SK-N-SH (cell line): ENCODE measurements around the gene CORO1A. TPM values are rescaled to one million over a fixed set of nuclear protein-coding genes. Genes with fewer than 3 reads are reported as not detected.
"Not testable (repeated sequence)": the region's sequence is repeated elsewhere in the genome, so short reads cannot be mapped to it uniquely, and the experiment has no call there.

Experiments used
- CTCF ChIA-PET: fragments of 300-600, 350-600 bp; formaldehyde crosslinking; extraction: SDS; loops from one replicate; lab custom pipeline; 2021; lab: Yijun Ruan, JAX
- POLR2A ChIA-PET: fragments of 350-600 bp; sonication (Branson Sonifier 250); formaldehyde crosslinking; extraction: SDS; loops from one replicate; lab custom pipeline; 2020; ENCODE audit warnings: antibody characterized with exemption, inconsistent platforms; lab: Yijun Ruan, JAX
- DNase-seq: peaks from one replicate; pipeline ENCODE4 v3.0.0; 2012
- H2AFZ ChIP-seq: fragments of 200-600 bp; sonication (generic); 2 replicates; pipeline ENCODE4 v1.8.1; 2016; ENCODE audit warnings: antibody characterized with exemption, mild to moderate bottlenecking, low read depth
- H3F3A ChIP-seq: fragments of 200-600 bp; sonication (generic); replicated peaks from 2 replicates; pipeline ENCODE3; 2016; ENCODE audit warnings: antibody characterized with exemption, mild to moderate bottlenecking; ENCODE audit not compliant: insufficient read depth
- H3K27ac ChIP-seq, 2 experiments: fragments of 200-500 bp in 1 of 2; fragments of 200-600 bp in 1 of 2; sonication (Bioruptor generic) in 1 of 2; sonication (generic), shearing (Covaris generic) in 1 of 2; 2 replicates each; pipeline versions ENCODE4 v1.5.1 to v1.6.1; 2014 to 2016; ENCODE audit warnings: low read depth in 2 of 2, inconsistent platforms in 1 of 2, low read length in 1 of 2, mild to moderate bottlenecking in 1 of 2, mixed read lengths in 1 of 2
- H3K27me3 ChIP-seq: fragments of 200-600 bp; sonication (generic), shearing (Covaris generic); 2 replicates; pipeline ENCODE4 v1.6.1; 2016; ENCODE audit warnings: mixed run types; ENCODE audit not compliant: insufficient read depth
- H3K36me3 ChIP-seq, 2 experiments: fragments of 200-500 bp in 1 of 2; fragments of 200-600 bp in 1 of 2; sonication (Bioruptor generic) in 1 of 2; sonication (generic) in 1 of 2; replicated peaks in 1 of 2; 2 replicates each; pipeline versions ENCODE3 to v1.5.1; 2014 to 2016; ENCODE audit warnings: low read length in 1 of 2, mild to moderate bottlenecking in 1 of 2; ENCODE audit not compliant: insufficient read depth in 2 of 2, control insufficient read depth in 1 of 2
- H3K4me1 ChIP-seq, 2 experiments: fragments of 200-500 bp in 1 of 2; fragments of 200-600 bp in 1 of 2; sonication (Bioruptor generic) in 1 of 2; sonication (generic), shearing (Covaris generic) in 1 of 2; 2 replicates each; pipeline versions ENCODE4 v1.5.1 to v1.6.1; 2014 to 2016; ENCODE audit warnings: low read depth in 1 of 2, low read length in 1 of 2, mixed run types in 1 of 2; ENCODE audit not compliant: insufficient read depth in 2 of 2, control insufficient read depth in 1 of 2
- H3K4me2 ChIP-seq: fragments of 200-600 bp; sonication (generic), shearing (Covaris generic); 2 replicates; pipeline ENCODE4 v1.6.1; 2017; ENCODE audit warnings: mixed run types
- H3K4me3 ChIP-seq, 2 experiments: fragments of 200-500 bp in 1 of 2; fragments of 200-600 bp in 1 of 2; sonication (Bioruptor generic) in 1 of 2; sonication (generic), shearing (Covaris generic) in 1 of 2; 2 replicates each; pipeline versions ENCODE4 v1.5.1 to v1.8.1; 2014 to 2016; ENCODE audit warnings: low read depth in 2 of 2, inconsistent platforms in 1 of 2, low read length in 1 of 2, mild to moderate bottlenecking in 1 of 2, mixed read lengths in 1 of 2, moderate library complexity in 1 of 2
- H3K79me2 ChIP-seq: fragments of 200-600 bp; sonication (generic); 2 replicates; pipeline ENCODE4 v1.8.1; 2017; ENCODE audit warnings: mild to moderate bottlenecking; ENCODE audit not compliant: insufficient read depth
- H3K9ac ChIP-seq: fragments of 200-600 bp; sonication (generic); 2 replicates; pipeline ENCODE4 v1.6.1; 2017; ENCODE audit warnings: mixed run types
- H3K9me2 ChIP-seq: fragments of 200-600 bp; sonication (generic); 2 replicates; pipeline ENCODE4 v1.6.1; 2017; ENCODE audit warnings: mixed run types
- H3K9me3 ChIP-seq: fragments of 200-600 bp; sonication (generic); 2 replicates; pipeline ENCODE4 v1.6.1; 2017; ENCODE audit warnings: mixed run types, mild to moderate bottlenecking, moderate library complexity
- H4K20me1 ChIP-seq: fragments of 200-600 bp; sonication (generic); 2 replicates; pipeline ENCODE4 v1.6.1; 2017; ENCODE audit warnings: mild to moderate bottlenecking, mixed run types; ENCODE audit not compliant: insufficient read depth
- CHD2 ChIP-seq: fragments of 150-350 bp; IDR thresholded peaks from 2 replicates; pipeline ENCODE4 v1.6.1; 2018; ENCODE audit warnings: low read length; ENCODE audit not compliant: partially characterized antibody
- ELF1 ChIP-seq: IDR thresholded peaks from 2 replicates; pipeline ENCODE4 v1.4.0; 2012
- FOXJ3 ChIP-seq: sonication (generic); formaldehyde crosslinking; IDR thresholded peaks from 2 replicates; pipeline ENCODE4 v1.5.1; 2020; ENCODE audit warnings: mild to moderate bottlenecking, missing genetic modification reagents
- GABPA ChIP-seq: IDR thresholded peaks from 2 replicates; pipeline ENCODE4 v1.4.0; 2012; ENCODE audit warnings: low read depth, mild to moderate bottlenecking
- GATA2 ChIP-seq: sonication (generic); formaldehyde crosslinking; IDR thresholded peaks from 2 replicates; pipeline ENCODE4 v1.5.0; 2020; ENCODE audit warnings: mild to moderate bottlenecking, missing genetic modification reagents
- MAX ChIP-seq: IDR thresholded peaks from 2 replicates; pipeline ENCODE4 v1.4.0; 2012; ENCODE audit warnings: low read depth
- MXI1 ChIP-seq: IDR thresholded peaks from 2 replicates; pipeline ENCODE4 v1.6.1; 2012; ENCODE audit warnings: mild to moderate bottlenecking, low read depth, low read length, improper control_type of control experiment
- NFIC ChIP-seq: IDR thresholded peaks from 2 replicates; pipeline ENCODE4 v1.4.0; 2012; ENCODE audit warnings: borderline replicate concordance
- POLR2AphosphoS5 ChIP-seq: IDR thresholded peaks from 2 replicates; pipeline ENCODE4 v1.6.1; 2012; ENCODE audit warnings: low read depth, low read length
- RCOR1 ChIP-seq: fragments of 150-350 bp; IDR thresholded peaks from 2 replicates; pipeline ENCODE4 v1.6.1; 2017; ENCODE audit warnings: antibody characterized with exemption, low read length
- REST ChIP-seq: IDR thresholded peaks from 2 replicates; pipeline ENCODE4 v1.6.1; 2012; ENCODE audit warnings: mild to moderate bottlenecking, low read depth, low read length, moderate library complexity
- RFX5 ChIP-seq: IDR thresholded peaks from 2 replicates; pipeline ENCODE4 v1.6.1; 2012; ENCODE audit warnings: mild to moderate bottlenecking, improper control_type of control experiment, low read length
- RXRA ChIP-seq: IDR thresholded peaks from 2 replicates; pipeline ENCODE4 v1.4.0; 2012; ENCODE audit warnings: low read depth, mild to moderate bottlenecking, borderline replicate concordance
- SIN3A ChIP-seq: IDR thresholded peaks from 2 replicates; pipeline ENCODE4 v1.6.1; 2012; ENCODE audit warnings: low read depth, mild to moderate bottlenecking, low read length, moderate library complexity, borderline replicate concordance
- TAF1 ChIP-seq: IDR thresholded peaks from 2 replicates; pipeline ENCODE4 v1.6.1; 2012; ENCODE audit warnings: low read depth, mild to moderate bottlenecking, low read length, moderate library complexity, borderline replicate concordance
- TCF12 ChIP-seq: IDR thresholded peaks from 2 replicates; pipeline ENCODE4 v1.4.0; 2012
- YY1 ChIP-seq: IDR thresholded peaks from 2 replicates; pipeline ENCODE4 v1.4.0; 2012; ENCODE audit warnings: low read depth, mild to moderate bottlenecking
- WGBS: methylation state at CpG from one replicate; pipeline ENCODE4 v1.1.6; 2017; ENCODE audit warnings: low lambda C conversion rate; 5-methylcytosine and 5-hydroxymethylcytosine counted together
- polyA plus RNA-seq, 3 experiments: library from polyadenylated mRNA; depleted of rRNA; stranded (reverse); fragments of >200 nt; gene quantifications; 2 replicates each; pipeline ENCODE4 v1.2.3, GENCODE V29; 2012
- TF ChIP-seq, protein P1 (sequence below): IDR thresholded peaks from 2 replicates; pipeline ENCODE4 v1.4.0; 2012; ENCODE audit warnings: low read depth, borderline replicate concordance

CORO1A gene
- polyA plus RNA-seq, 1 of the 3 experiments (the other 2 are of a cell fraction) = 13.5 TPM

DNA sequence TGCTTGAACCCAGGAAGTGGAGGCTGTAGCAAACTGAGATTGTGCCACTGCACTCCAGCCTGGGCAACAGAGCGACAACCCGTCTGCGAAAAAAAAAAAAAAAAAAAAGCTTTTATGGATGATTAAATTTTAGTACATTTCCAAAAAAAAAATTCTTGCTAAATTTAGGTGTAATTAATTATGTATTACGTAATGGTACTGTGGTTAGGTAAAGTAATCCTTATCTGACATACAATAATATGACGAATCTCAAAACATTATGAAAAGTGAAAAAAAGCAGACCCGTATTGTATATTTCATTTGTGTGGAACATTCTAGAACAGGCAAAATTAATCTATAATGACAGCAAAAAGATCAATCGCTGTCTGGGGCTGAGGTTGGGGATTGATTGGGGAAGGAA, 10.3 kb upstream of the CORO1A start:
- H3K36me3 ChIP-seq = no peaks in the 10 kb centered on the region
- no peaks in the 10 kb centered on the region for H3F3A ChIP-seq
- no peak overlapping the region for H3K4me2 ChIP-seq
- DNase-seq = no peak
- H2AFZ ChIP-seq = no peak overlapping the region
- no peaks in the 10 kb centered on the region for H3K27me3 ChIP-seq
- WGBS = 72% methylated on average over 7 of the region's 7 CpGs
- POLR2A ChIA-PET = no interaction called here
- no peak overlapping the region for H3K9ac ChIP-seq
- CTCF ChIA-PET = no interaction called here
- H3K9me3 ChIP-seq = no peaks in the 10 kb centered on the region
- no peaks in the 10 kb centered on the region for H3K9me2 ChIP-seq
- H3K4me3 ChIP-seq = no peak overlapping the region
- TF ChIP-seq CHD2 = no peak
- no peak for TF ChIP-seq SIN3A
- no peak for TF ChIP-seq TAF1
- TF ChIP-seq RXRA = no peak
- H3K27ac ChIP-seq = no peak overlapping the region
- no peaks in the 10 kb centered on the region for H4K20me1 ChIP-seq
- no peaks in the 10 kb centered on the region for H3K79me2 ChIP-seq
- no peaks in the 10 kb centered on the region for H3K4me1 ChIP-seq

GRCh38 chr16:30176876-30177275, 6.5 kb upstream of the CORO1A start:
- H2AFZ ChIP-seq, H3K9ac ChIP-seq, CTCF ChIA-PET, H3K4me3 ChIP-seq, H3K79me2 ChIP-seq, H3K36me3 ChIP-seq, H3K27ac ChIP-seq, H3K9me2 ChIP-seq, H3K9me3 ChIP-seq, DNase-seq, H3F3A ChIP-seq, H3K4me1 ChIP-seq, H4K20me1 ChIP-seq, H3K27me3 ChIP-seq, H3K4me2 ChIP-seq: not testable (repeated sequence)
- POLR2A ChIA-PET = interaction anchor here (0.7 kb wide), 1 partner anchor 177 kb away, joined by 6 read pairs; no protein-coding TSS in a partner anchor
- 96% methylated on average over 6 of the region's 6 CpGs for WGBS

DNA sequence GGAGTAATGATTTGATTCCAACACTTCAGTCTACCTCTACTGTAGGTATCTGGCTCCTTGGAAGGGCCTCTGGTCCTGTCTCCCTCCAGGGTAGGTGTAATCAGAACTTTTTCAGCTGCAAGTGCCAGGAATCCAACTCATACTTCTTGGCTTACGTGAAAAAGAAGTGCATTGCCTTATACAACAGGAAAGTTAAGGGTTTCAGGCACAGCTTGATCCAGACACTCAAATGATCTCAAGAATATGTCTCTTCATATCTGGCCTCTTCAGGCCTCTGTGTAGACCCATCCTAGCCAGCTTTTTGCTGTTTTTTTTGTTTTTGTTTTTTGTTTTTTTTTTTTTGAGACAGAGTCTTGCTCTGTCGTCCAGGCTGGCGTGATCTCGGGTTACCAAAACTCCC, 4.2 kb upstream of the CORO1A start:
- DNase-seq = no peak
- Histone ChIP-seq H3K4me3 (no peak overlapping the region), H3K36me3 (no peaks in the 10 kb centered on the region), H3K9me2 (no peaks in the 10 kb centered on the region), H3K4me1 (peaks cover 0 to 7% of the 10 kb centered on the region in 2 experiments; a peak in 1 of 4 replicates), H3K79me2 (no peaks in the 10 kb centered on the region), H3K4me2 (no peak overlapping the region), H3K27me3 (no peaks in the 10 kb centered on the region), H2AFZ (no peak overlapping the region), H3K27ac (no peak overlapping the region), H3F3A (peaks cover 4% of the 10 kb centered on the region), H3K9ac (no peak overlapping the region), H3K9me3 (no peaks in the 10 kb centered on the region), H4K20me1 (no peaks in the 10 kb centered on the region)
- ChIA-PET CTCF (interaction anchor here (0.7 to 3.7 kb wide), 2 partner anchors 67 to 87 kb away, joined by 4 to 15 read pairs; partner anchors contain the start of gene TBX6), POLR2A (no interaction called here)
- WGBS = 97% methylated on average over 4 of the region's 4 CpGs
- no peak for TF ChIP-seq MAX
- TF ChIP-seq YY1 = no peak
- TF ChIP-seq RFX5 = no peak
- no peak for TF ChIP-seq NFIC
- TF ChIP-seq RCOR1 = no peak
- TF ChIP-seq TCF12 = no peak
- no peak for TF ChIP-seq POLR2AphosphoS5
- TF ChIP-seq, protein P1, sequence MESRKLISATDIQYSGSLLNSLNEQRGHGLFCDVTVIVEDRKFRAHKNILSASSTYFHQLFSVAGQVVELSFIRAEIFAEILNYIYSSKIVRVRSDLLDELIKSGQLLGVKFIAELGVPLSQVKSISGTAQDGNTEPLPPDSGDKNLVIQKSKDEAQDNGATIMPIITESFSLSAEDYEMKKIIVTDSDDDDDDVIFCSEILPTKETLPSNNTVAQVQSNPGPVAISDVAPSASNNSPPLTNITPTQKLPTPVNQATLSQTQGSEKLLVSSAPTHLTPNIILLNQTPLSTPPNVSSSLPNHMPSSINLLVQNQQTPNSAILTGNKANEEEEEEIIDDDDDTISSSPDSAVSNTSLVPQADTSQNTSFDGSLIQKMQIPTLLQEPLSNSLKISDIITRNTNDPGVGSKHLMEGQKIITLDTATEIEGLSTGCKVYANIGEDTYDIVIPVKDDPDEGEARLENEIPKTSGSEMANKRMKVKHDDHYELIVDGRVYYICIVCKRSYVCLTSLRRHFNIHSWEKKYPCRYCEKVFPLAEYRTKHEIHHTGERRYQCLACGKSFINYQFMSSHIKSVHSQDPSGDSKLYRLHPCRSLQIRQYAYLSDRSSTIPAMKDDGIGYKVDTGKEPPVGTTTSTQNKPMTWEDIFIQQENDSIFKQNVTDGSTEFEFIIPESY = no peak
- TF ChIP-seq REST = no peak
- TF ChIP-seq RXRA = no peak
- no peak for TF ChIP-seq MXI1
- TF ChIP-seq ELF1 = no peak
- TF ChIP-seq SIN3A = no peak
- no peak for TF ChIP-seq GATA2 (CRISPR knock-in tag)
- no peak for TF ChIP-seq GABPA
- TF ChIP-seq FOXJ3 (CRISPR knock-in tag) = no peak
